WI38 (cell line): Measurements from ENCODE around the gene CCNB2.
A peak's percentile ranks its signal among the peaks of the same experiment; 100 is the strongest.

Source experiments
- H3K4me3 ChIP-seq: 2 replicates; pipeline ENCODE4 v1.5.1; 2011; ENCODE audit warnings: low read depth, mild to moderate bottlenecking, control low read depth, low read length
- TF ChIP-seq, protein P1 (sequence below): IDR thresholded peaks from 2 replicates; pipeline ENCODE4 v1.5.1; 2012; ENCODE audit warnings: low read depth, mild to moderate bottlenecking, control low read depth, low read length

Gene CCNB2

DNA sequence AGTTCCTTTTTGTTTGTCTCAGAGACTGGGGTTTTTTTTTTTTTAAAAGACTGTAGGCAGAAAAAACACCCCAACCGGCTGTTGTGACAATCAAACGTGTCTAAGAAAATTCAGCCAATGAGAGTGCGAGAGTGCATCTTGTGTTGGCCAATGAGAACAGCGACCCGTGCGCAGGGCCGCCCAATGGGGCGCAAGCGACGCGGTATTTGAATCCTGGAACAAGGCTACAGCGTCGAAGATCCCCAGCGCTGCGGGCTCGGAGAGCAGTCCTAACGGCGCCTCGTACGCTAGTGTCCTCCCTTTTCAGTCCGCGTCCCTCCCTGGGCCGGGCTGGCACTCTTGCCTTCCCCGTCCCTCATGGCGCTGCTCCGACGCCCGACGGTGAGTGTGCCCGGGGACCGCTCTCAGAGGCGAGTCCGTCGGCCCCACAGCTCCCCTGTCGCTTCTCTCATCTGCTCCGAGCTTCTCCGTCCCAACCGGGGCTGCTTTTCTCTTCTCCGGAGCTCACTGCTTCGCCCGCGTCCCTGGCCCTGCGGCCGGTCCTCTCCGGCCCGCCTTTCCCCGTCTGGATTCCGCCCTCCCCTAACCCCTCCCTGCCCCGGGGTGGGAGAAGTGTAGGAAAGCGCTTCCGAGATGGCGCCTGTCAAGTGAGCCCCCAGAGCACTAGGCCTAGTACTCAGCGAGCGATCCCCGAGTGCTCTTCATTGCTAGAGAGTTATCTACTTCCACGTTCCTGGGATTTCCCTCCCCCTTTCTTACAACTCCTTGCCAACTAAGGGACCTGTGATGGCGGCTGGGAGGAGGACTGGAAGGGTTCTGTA lies at the start of gene CCNB2:
TSS of gene CCNB2 (plus strand) at position 235 of the 821 bp plus-strand sequence. CDS start at position 358, 123 bp downstream.
- TF ChIP-seq, protein P1, sequence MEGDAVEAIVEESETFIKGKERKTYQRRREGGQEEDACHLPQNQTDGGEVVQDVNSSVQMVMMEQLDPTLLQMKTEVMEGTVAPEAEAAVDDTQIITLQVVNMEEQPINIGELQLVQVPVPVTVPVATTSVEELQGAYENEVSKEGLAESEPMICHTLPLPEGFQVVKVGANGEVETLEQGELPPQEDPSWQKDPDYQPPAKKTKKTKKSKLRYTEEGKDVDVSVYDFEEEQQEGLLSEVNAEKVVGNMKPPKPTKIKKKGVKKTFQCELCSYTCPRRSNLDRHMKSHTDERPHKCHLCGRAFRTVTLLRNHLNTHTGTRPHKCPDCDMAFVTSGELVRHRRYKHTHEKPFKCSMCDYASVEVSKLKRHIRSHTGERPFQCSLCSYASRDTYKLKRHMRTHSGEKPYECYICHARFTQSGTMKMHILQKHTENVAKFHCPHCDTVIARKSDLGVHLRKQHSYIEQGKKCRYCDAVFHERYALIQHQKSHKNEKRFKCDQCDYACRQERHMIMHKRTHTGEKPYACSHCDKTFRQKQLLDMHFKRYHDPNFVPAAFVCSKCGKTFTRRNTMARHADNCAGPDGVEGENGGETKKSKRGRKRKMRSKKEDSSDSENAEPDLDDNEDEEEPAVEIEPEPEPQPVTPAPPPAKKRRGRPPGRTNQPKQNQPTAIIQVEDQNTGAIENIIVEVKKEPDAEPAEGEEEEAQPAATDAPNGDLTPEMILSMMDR, result no peak
- peak within 1 kb of the TSS; percentile 92 for H3K4me3 ChIP-seq

DNA sequence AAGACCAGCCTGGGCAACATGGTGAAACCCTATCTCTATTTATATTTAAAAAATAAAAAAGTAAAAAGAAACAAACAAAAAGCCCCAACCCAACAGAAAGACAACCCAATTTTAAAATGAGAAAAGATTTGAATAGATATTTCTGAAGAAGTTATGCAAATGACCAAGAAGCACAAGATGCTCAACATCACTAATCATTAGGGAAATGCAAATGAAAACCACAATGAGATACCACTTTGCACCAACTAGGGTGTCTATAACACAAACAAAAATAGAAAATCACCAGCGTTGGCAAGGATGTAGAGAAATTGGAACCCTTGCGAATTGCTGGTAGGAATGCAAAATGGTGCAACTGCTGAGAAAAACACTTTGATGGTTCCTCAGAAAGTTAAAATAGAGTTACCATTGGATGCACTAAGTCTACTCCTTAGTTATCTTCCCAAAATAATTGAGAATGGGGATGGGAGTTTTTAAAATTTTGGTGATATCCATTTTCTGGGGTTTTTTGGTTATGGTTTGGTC lies 45.8 kb upstream of the CCNB2 start:
- no peak overlapping the region for H3K4me3 ChIP-seq
- TF ChIP-seq, protein P1, result no peak

DNA sequence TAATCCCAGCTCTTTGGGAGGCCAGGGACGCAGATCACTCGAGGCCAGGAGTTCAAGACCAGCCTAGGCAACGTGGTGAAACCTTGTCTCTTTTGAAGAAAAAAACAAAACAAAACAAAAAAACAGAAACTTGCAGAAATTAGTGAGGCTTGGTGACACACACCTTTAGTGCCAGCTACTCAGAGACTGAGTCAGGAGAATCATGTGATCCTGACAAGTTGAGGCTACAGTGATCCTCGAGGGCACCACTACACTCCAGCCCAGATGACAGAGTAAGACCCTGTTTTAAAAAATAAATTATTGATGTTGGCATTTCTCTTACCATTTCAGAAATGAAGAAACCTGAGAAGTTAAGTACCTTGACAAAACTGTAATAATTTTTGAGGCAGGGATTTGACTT lies 44.6 kb upstream of the CCNB2 start:
- no peak overlapping the region for H3K4me3 ChIP-seq

DNA sequence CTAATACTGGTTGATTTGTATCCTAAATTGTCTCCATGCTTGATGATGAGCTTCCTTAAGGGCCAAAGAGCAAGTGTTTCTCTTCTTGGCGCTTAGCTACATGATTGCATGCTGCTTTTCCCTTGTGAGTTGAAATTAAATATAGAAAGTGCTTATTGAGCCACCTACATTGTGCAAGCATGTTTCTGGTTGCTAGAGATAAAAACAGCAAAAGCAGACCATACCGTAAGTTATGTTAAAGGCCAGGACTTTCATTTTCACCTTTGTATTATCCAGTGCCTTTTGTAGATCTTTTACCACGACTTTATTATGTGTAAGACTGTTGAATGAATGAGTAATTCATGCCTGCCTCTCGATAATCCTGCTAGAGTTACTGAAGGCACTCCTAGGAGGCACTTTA lies 41.9 kb upstream of the CCNB2 start:
- TF ChIP-seq, protein P1, result no peak
- H3K4me3 ChIP-seq, result no peak overlapping the region

More for the DNA sequence above, 44.6 kb upstream of the CCNB2 start:
- TF ChIP-seq, protein P1, result no peak

DNA sequence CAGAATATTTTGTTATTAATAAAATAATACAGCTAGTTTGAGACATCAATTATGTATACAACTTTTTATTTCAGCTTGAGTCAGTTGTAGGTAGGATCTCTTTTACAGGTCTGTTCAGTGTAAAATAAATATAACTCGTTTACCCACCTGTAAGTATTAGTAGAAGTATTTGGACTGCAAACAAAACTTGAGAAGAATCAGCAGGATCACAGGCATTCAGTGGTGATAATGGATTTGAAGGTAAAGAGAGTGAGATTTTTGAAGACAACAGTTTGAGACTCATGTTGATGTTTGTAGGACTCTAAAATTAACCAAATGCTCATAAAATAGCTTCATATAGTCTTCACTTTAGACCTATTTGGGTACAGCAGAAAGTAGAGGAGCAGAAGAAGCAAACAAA lies 35.5 kb upstream of the CCNB2 start:
- TF ChIP-seq, protein P1, result no peak

DNA sequence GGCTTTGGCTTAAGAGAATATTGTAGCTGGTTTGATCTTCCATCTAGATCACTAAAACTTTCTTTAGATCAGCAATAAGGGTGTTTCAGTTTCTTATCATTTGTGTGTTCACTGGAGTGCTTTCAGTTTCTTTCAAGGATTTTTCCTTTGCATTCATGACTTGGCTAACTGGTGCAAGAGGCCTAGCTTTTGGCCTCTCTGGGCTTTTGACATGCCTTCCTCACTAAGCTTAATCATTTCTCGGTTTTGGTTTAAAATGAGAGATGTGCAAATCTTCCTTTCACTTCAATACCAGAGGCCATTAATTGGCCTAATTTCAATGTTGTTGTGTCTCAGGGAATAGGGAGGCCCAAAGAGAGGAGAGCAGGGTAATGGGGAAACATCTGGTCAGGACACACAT lies 30.3 kb upstream of the CCNB2 start:
- TF ChIP-seq, protein P1, result no peak
- H3K4me3 ChIP-seq, result no peak overlapping the region

More for the DNA sequence above, 35.5 kb upstream of the CCNB2 start:
- no peak overlapping the region for H3K4me3 ChIP-seq

DNA sequence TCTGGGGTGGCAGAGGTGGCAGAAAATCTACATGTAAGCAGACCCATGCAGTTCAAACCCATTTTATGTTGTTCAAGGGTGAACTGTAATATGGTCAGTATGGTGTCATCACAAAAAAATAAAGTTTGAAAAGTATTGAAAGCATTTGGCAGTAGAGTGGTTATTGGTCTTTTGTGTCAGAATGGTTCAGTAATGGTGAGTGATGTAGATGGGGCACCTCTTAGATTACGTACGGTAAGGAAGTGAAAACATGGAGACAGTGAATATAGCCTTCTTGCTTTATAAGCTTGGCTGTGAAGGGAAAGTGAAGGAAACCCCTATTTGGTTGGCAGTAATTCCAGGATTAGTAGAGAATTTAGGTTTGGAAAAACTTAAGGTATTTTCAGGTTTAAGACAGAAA lies 17.2 kb upstream of the CCNB2 start:
- no peak overlapping the region for H3K4me3 ChIP-seq
- TF ChIP-seq, protein P1, result no peak
